ENCODE data around the gene IL19. TPM values are rescaled to one million over a fixed set of nuclear protein-coding genes. Genes with fewer than 3 reads are reported as not detected.
A peak's percentile ranks its signal among the peaks of the same experiment; 100 is the strongest.

The IL19 gene
- total and polyA plus RNA-seq, 9 of the 15 experiments (the other 6 are each of a cell fraction or from before 2014, with no cell fraction given) = not detected

- TF ChIP-seq, protein P1, sequence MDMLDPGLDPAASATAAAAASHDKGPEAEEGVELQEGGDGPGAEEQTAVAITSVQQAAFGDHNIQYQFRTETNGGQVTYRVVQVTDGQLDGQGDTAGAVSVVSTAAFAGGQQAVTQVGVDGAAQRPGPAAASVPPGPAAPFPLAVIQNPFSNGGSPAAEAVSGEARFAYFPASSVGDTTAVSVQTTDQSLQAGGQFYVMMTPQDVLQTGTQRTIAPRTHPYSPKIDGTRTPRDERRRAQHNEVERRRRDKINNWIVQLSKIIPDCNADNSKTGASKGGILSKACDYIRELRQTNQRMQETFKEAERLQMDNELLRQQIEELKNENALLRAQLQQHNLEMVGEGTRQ (CRISPR knock-in tag; IDR thresholded peaks at IDR 0.05) = no peak
- TF ChIP-seq MYNN (IDR thresholded peaks at IDR 0.05) (peak; percentile 86; the same call in 1 of the 2 replicates), MYNN (CRISPR knock-in tag; IDR thresholded peaks at IDR 0.05) (no peak), NCOA2 (IDR thresholded peaks at IDR 0.05; ENCODE audit: partially characterized antibody in 2 of 2) (no peak), RFX1 (IDR thresholded peaks at IDR 0.05) (no peak), FOXJ3 (CRISPR knock-in tag; IDR thresholded peaks at IDR 0.05) (no peak), GABPA (tag; conservative IDR thresholded peaks at IDR 0.05; ENCODE audit: low read depth) (no peak), CHCHD3 (CRISPR knock-in tag; IDR thresholded peaks at IDR 0.05) (no peak), POLR2H (tag; IDR thresholded peaks at IDR 0.05; ENCODE audit: low read depth) (no peak), HDAC2 (IDR thresholded peaks at IDR 0.05) (peak; percentile 99), ZFP1 (CRISPR knock-in tag; IDR thresholded peaks at IDR 0.05) (no peak), PHF21A (IDR thresholded peaks at IDR 0.05; ENCODE audit: borderline replicate concordance, low read depth) (no peak), U2AF2 (optimal IDR thresholded peaks at IDR 0.05; ENCODE audit: low read depth, low read length) (no peak), ZNF41 (CRISPR knock-in tag; conservative IDR thresholded peaks at IDR 0.05) (0 out of 2 replicates have a peak, but pooled peaks have one; percentile 50), TEAD4 (IDR thresholded peaks at IDR 0.05; ENCODE audit: low read length) (peak; percentile 99), TEAD4 (CRISPR knock-in tag; IDR thresholded peaks at IDR 0.05; ENCODE audit: borderline replicate concordance) (0 out of 2 replicates have a peak, but pooled peaks have one; percentile 71), POLR2B (IDR thresholded peaks at IDR 0.05; ENCODE audit: low read depth, partially characterized antibody) (no peak), FOXK1 (CRISPR knock-in tag; IDR thresholded peaks at IDR 0.05; ENCODE audit: borderline replicate concordance) (peak; percentile 17; the same call in 1 of the 2 replicates)
- TF ChIP-seq, protein P2, sequence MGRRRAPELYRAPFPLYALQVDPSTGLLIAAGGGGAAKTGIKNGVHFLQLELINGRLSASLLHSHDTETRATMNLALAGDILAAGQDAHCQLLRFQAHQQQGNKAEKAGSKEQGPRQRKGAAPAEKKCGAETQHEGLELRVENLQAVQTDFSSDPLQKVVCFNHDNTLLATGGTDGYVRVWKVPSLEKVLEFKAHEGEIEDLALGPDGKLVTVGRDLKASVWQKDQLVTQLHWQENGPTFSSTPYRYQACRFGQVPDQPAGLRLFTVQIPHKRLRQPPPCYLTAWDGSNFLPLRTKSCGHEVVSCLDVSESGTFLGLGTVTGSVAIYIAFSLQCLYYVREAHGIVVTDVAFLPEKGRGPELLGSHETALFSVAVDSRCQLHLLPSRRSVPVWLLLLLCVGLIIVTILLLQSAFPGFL (CRISPR knock-in tag; IDR thresholded peaks at IDR 0.05) = no peak
- TF ChIP-seq, protein P3, sequence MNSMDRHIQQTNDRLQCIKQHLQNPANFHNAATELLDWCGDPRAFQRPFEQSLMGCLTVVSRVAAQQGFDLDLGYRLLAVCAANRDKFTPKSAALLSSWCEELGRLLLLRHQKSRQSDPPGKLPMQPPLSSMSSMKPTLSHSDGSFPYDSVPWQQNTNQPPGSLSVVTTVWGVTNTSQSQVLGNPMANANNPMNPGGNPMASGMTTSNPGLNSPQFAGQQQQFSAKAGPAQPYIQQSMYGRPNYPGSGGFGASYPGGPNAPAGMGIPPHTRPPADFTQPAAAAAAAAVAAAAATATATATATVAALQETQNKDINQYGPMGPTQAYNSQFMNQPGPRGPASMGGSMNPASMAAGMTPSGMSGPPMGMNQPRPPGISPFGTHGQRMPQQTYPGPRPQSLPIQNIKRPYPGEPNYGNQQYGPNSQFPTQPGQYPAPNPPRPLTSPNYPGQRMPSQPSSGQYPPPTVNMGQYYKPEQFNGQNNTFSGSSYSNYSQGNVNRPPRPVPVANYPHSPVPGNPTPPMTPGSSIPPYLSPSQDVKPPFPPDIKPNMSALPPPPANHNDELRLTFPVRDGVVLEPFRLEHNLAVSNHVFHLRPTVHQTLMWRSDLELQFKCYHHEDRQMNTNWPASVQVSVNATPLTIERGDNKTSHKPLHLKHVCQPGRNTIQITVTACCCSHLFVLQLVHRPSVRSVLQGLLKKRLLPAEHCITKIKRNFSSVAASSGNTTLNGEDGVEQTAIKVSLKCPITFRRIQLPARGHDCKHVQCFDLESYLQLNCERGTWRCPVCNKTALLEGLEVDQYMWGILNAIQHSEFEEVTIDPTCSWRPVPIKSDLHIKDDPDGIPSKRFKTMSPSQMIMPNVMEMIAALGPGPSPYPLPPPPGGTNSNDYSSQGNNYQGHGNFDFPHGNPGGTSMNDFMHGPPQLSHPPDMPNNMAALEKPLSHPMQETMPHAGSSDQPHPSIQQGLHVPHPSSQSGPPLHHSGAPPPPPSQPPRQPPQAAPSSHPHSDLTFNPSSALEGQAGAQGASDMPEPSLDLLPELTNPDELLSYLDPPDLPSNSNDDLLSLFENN (IDR thresholded peaks at IDR 0.05; ENCODE audit: low read depth in 2 of 2, low read length in 2 of 2) = peak in 1 of 2 experiments; percentile 92; a peak in 2 of 4 replicates
Observed at GRCh38 chr1:206735553-206736031, 35.0 kb upstream of the IL19 start (continued).

Measured in K562 (cell line).